ENCODE results near the gene C5orf58. TPM values are rescaled to one million over a fixed set of nuclear protein-coding genes. Genes with fewer than 3 reads are reported as not detected.

Gene C5orf58
- total and polyA plus RNA-seq, 9 of the 15 experiments (the other 6 are each of a cell fraction or from before 2014, with no cell fraction given), result 1.5 to 7.6 (median 5.3) TPM

DNA sequence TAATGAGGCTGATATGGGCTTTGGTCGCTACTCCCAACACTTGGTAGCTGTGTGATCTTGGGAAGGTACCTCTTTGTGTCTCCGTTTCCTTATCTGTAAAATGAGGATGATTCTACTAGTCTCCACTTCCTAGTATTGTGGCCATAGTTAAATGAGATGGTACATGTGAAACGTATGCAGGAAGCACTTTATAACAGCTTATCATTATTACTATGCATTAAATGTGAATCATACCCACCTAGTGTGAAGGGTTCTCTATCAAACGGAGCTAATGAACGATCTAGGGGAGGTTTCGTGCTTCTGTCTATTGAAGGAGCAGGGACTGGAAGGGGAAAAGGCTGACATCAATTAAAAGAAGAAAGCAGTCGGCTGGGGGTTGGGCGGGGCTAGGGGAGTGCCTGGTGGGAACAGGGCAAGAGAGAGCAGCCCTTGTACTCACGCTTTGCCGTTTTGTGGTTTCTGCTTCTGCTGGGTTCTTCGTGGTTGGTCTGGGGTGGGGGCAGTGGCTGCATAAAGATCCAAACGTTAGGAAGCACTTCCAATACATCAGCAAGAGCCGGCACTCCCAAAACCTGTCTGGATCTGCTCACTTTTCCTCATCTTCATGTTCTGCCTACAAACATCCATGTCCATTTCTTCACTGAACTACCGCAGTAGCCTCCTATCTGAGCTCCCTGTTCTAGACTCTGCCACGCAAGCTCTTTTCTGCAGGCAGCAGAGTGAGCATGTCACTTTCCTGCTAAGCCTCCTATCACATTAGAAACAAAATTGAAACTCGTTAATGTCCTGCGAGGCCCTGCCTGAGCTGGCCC, 34.0 kb downstream of the C5orf58 start (continued):
- TF ChIP-seq KLF6 (CRISPR knock-in tag; IDR thresholded peaks at IDR 0.05; ENCODE audit: borderline replicate concordance), result no peak
- no peak for TF ChIP-seq GABPA (tag; conservative IDR thresholded peaks at IDR 0.05; ENCODE audit: low read depth)

DNA sequence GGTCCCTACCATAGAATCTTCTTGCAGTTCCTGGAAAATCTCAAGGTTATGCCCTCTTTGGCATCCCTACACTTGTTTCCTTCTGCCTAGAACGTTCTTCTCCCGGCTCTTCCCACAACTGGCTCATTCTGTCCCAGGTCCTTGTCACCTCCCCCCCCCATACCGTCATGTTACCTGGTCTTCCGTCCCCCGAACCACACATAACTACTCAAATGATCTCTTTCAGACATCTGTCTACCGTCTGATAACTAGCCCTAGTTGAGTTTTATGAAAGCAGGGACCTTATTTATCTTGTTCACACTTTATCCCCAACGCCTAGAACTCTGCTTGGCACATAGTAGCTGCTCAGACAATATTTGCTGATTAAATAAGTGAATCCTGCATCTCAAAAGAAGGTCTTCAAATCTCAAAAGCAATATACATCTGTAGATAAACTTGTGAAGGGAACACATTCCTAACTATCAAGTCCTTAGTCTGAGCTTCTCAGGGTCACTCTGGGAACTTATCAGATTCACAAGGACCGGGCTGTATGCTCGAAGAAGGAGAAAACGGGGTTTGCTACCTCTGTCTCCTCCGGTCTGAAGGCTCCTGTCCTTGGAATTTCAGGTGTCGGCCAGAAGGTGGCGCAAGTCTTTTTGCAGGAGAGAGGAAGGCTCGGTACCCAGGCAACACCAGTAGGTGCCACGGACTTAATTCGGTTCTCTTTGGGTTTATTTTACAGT, 34.8 kb downstream of the C5orf58 start:
- no peaks in the 10 kb centered on the region for H3K36me3 ChIP-seq (ENCODE audit: control insufficient read depth, insufficient read depth, low read length)
- in situ Hi-C loops (cut with MboI) (loop anchor here (5.0 kb wide), 1 partner anchor 75 kb away; no protein-coding TSS in a partner anchor), intact Hi-C loops (cut with micrococcal nuclease) (loop anchor here (1.0 to 2.0 kb wide), 2 partner anchors 41 to 72 kb away; no protein-coding TSS in a partner anchor)
- H2AFZ ChIP-seq (ENCODE audit: low read depth, low read length), result peak overlapping the region; percentile 30; the same call in 1 of the 2 replicates
- ATAC-seq (peak; percentile 92), DNase-seq (ENCODE audit: extremely low read depth in 1 of 4, low spot score in 3 of 4) (peak; percentile 76 to 85 (median 81)), FAIRE-seq (peak; percentile 82)
- H3K27me3 ChIP-seq (ENCODE audit: control insufficient read depth in 2 of 2, insufficient read depth in 2 of 2, low read length in 2 of 2), result peaks cover 0 to 4% of the 10 kb centered on the region in 2 experiments; a peak in 2 of 5 replicates
- no TSS peak for BruUV-seq (replicated peaks)
- ChIA-PET CTCF (ENCODE audit: low intra/inter-chr PET ratio) (interaction anchor here (0.8 to 2.1 kb wide), 2 partner anchors 18 to 71 kb away, joined by 3 to 13 read pairs; no protein-coding TSS in a partner anchor), POLR2A (interaction anchor here (1.3 kb wide), 1 partner anchor 66 kb away, joined by 5 read pairs; no protein-coding TSS in a partner anchor)
- no peak overlapping the region for H3K27ac ChIP-seq (ENCODE audit: extremely low read depth, low read depth, low read length)
- WGBS (ENCODE audit: insufficient coverage, low coverage, missing lambda C conversion rate), result 13% methylated on average over 16 of the region's 16 CpGs
- H3K9me3 ChIP-seq (replicated peaks; ENCODE audit: control insufficient read depth, insufficient read depth, low read depth, low read length), result no peaks in the 10 kb centered on the region
- H3K79me2 ChIP-seq (ENCODE audit: control insufficient read depth, insufficient read depth, low read length), result no peaks in the 10 kb centered on the region
- peaks cover 7 to 22% of the 10 kb centered on the region in 2 experiments; a peak in 4 of 5 replicates for H3K4me1 ChIP-seq (replicated peaks in 1 of 2; ENCODE audit: control insufficient read depth in 2 of 2, insufficient read depth in 2 of 2, low read length in 2 of 2)
- H4K20me1 ChIP-seq (replicated peaks; ENCODE audit: control insufficient read depth, insufficient read depth, low read length), result no peaks in the 10 kb centered on the region
- no peak overlapping the region for H3K9ac ChIP-seq (ENCODE audit: insufficient read depth in 1 of 2, low read depth in 2 of 2, low read length in 2 of 2)
- H3K9me1 ChIP-seq (ENCODE audit: control insufficient read depth, insufficient read depth, low read length), result no peaks in the 10 kb centered on the region
- H3K4me2 ChIP-seq (ENCODE audit: insufficient read depth, low read length), result no peak overlapping the region
- H3K4me3 ChIP-seq, result no peak overlapping the region
- TF ChIP-seq RAD21 (CRISPR knock-in tag; conservative IDR thresholded peaks at IDR 0.05 in 1 of 2, IDR thresholded peaks at IDR 0.05 in 1 of 2), result peak; percentile 78 to 82
- TF ChIP-seq, protein P1, sequence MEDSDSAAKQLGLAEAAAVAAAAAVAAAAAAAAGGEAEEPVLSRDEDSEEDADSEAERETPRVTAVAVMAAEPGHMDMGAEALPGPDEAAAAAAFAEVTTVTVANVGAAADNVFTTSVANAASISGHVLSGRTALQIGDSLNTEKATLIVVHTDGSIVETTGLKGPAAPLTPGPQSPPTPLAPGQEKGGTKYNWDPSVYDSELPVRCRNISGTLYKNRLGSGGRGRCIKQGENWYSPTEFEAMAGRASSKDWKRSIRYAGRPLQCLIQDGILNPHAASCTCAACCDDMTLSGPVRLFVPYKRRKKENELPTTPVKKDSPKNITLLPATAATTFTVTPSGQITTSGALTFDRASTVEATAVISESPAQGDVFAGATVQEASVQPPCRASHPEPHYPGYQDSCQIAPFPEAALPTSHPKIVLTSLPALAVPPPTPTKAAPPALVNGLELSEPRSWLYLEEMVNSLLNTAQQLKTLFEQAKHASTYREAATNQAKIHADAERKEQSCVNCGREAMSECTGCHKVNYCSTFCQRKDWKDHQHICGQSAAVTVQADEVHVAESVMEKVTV (CRISPR knock-in tag; IDR thresholded peaks at IDR 0.05), result peak; percentile 61
- TF ChIP-seq, protein P2, sequence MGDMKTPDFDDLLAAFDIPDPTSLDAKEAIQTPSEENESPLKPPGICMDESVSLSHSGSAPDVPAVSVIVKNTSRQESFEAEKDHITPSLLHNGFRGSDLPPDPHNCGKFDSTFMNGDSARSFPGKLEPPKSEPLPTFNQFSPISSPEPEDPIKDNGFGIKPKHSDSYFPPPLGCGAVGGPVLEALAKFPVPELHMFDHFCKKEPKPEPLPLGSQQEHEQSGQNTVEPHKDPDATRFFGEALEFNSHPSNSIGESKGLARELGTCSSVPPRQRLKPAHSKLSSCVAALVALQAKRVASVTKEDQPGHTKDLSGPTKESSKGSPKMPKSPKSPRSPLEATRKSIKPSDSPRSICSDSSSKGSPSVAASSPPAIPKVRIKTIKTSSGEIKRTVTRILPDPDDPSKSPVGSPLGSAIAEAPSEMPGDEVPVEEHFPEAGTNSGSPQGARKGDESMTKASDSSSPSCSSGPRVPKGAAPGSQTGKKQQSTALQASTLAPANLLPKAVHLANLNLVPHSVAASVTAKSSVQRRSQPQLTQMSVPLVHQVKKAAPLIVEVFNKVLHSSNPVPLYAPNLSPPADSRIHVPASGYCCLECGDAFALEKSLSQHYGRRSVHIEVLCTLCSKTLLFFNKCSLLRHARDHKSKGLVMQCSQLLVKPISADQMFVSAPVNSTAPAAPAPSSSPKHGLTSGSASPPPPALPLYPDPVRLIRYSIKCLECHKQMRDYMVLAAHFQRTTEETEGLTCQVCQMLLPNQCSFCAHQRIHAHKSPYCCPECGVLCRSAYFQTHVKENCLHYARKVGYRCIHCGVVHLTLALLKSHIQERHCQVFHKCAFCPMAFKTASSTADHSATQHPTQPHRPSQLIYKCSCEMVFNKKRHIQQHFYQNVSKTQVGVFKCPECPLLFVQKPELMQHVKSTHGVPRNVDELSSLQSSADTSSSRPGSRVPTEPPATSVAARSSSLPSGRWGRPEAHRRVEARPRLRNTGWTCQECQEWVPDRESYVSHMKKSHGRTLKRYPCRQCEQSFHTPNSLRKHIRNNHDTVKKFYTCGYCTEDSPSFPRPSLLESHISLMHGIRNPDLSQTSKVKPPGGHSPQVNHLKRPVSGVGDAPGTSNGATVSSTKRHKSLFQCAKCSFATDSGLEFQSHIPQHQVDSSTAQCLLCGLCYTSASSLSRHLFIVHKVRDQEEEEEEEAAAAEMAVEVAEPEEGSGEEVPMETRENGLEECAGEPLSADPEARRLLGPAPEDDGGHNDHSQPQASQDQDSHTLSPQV (IDR thresholded peaks at IDR 0.05), result 0 out of 2 replicates have a peak, but pooled peaks have one; percentile 17
- TF ChIP-seq, protein P3, sequence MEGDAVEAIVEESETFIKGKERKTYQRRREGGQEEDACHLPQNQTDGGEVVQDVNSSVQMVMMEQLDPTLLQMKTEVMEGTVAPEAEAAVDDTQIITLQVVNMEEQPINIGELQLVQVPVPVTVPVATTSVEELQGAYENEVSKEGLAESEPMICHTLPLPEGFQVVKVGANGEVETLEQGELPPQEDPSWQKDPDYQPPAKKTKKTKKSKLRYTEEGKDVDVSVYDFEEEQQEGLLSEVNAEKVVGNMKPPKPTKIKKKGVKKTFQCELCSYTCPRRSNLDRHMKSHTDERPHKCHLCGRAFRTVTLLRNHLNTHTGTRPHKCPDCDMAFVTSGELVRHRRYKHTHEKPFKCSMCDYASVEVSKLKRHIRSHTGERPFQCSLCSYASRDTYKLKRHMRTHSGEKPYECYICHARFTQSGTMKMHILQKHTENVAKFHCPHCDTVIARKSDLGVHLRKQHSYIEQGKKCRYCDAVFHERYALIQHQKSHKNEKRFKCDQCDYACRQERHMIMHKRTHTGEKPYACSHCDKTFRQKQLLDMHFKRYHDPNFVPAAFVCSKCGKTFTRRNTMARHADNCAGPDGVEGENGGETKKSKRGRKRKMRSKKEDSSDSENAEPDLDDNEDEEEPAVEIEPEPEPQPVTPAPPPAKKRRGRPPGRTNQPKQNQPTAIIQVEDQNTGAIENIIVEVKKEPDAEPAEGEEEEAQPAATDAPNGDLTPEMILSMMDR (IDR thresholded peaks at IDR 0.05 in 2 of 3, conservative IDR thresholded peaks at IDR 0.05 in 1 of 3; ENCODE audit: insufficient read depth in 2 of 3, low read depth in 1 of 3, low read length in 3 of 3), result peak; percentile 84 to 86 (median 85)
- TF ChIP-seq TEAD1 (CRISPR knock-in tag; IDR thresholded peaks at IDR 0.05), result peak; percentile 51 to 89; a peak in 2 of 4 replicates
- TF ChIP-seq RFX1 (IDR thresholded peaks at IDR 0.05), result peak; percentile 53
